Gastrocnemius medialis (tissue), 4 donors: ENCODE measurements around the gene ZNF2. TPM values are rescaled to one million over a fixed set of nuclear protein-coding genes. Genes with fewer than 3 reads are reported as not detected.
"Not testable (repeated sequence)": the region's sequence is repeated elsewhere in the genome, so short reads cannot be mapped to it uniquely, and the experiment has no call there.

Experiments
- ATAC-seq, 2 donors: fragments of 150-250 bp; one replicate each; pipeline ENCODE4 v1.9.1; 2016
- DNase-seq, 2 donors: peaks; one replicate each; pipeline ENCODE4 v3.0.0-alpha.2; 2019
- H3K27ac ChIP-seq, 4 donors: fragments of 200-600 bp; sonication (generic); 1 replicate in 1 of 4; 2 replicates in 3 of 4; pipeline ENCODE4 v1.5.1; 2016 to 2018; ENCODE audit warnings: mild to moderate bottlenecking in 2 of 4, moderate library complexity in 1 of 4
- H3K27me3 ChIP-seq, 3 donors: fragments of 200-600 bp; sonication (generic) in 2 of 3; 1 replicate in 1 of 3; 2 replicates in 2 of 3; pipeline versions ENCODE4 v1.5.1 to v1.6.0; 2016 to 2019; ENCODE audit warnings: mild to moderate bottlenecking in 1 of 3, moderate library complexity in 1 of 3
- H3K36me3 ChIP-seq, 2 donors: fragments of 200-600 bp; sonication (generic) in 1 of 2; one replicate each; pipeline ENCODE4 v1.5.1; 2017 to 2018
- H3K4me1 ChIP-seq, 2 donors: fragments of 200-600 bp; sonication (generic) in 1 of 2; one replicate each; pipeline ENCODE4 v1.5.1; 2016 to 2017; ENCODE audit warnings: mild to moderate bottlenecking in 2 of 2
- H3K4me3 ChIP-seq, 4 donors: fragments of 200-600 bp; sonication (generic) in 3 of 4; 1 replicate in 1 of 4; 2 replicates in 3 of 4; pipeline ENCODE4 v1.5.1; 2016 to 2019; ENCODE audit warnings: mild to moderate bottlenecking in 2 of 4
- H3K9me3 ChIP-seq, 3 donors: fragments of 200-600 bp; sonication (generic) in 2 of 3; 1 replicate in 1 of 3; 2 replicates in 2 of 3; pipeline ENCODE4 v1.5.1; 2016 to 2019
- CTCF ChIP-seq, 5 experiments: fragments of 450-650 bp in 3 of 5; fragments of 200-600 bp in 2 of 5; sonication (generic) in 2 of 5; IDR thresholded peaks in 4 of 5; conservative IDR thresholded peaks in 1 of 5; 1 replicate in 4 of 5; 2 replicates in 1 of 5; pipeline ENCODE4 v1.5.1; 2016 to 2019; ENCODE audit warnings: antibody characterized with exemption in 5 of 5, mild to moderate bottlenecking in 3 of 5, moderate library complexity in 3 of 5
- POLR2A ChIP-seq, 2 donors: fragments of 450-650 bp; IDR thresholded peaks; one replicate each; pipeline ENCODE4 v1.6.1; 2017; ENCODE audit warnings: antibody characterized with exemption in 2 of 2, mild to moderate bottlenecking in 2 of 2, moderate library complexity in 2 of 2
- in situ Hi-C, 4 donors: fragments of 200-750 bp; cut with MboI; loops; one replicate each; pipeline versions ENCODE4 v1.15.0 to v1.8.0; 2017; ENCODE audit warnings: low sequenced_read_pairs in 4 of 4
- intact Hi-C: fragments of 100-400 bp; cut with DNase I; formaldehyde crosslinking; loops from one replicate; pipeline ENCODE4 v1.15.1; 2023; ENCODE audit warnings: low total_unique reads
- total RNA-seq, 4 donors: library from RNA; depleted of rRNA; stranded (reverse); fragments of >200 nt; gene quantifications; one replicate each; pipeline versions ENCODE4 v1.1.0 to v1.2.3, GENCODE V29; 2016

ZNF2 gene
- total RNA-seq, 4 donors from 2014 or later: 2.4 to 3.6 (median 2.9) TPM

DNA sequence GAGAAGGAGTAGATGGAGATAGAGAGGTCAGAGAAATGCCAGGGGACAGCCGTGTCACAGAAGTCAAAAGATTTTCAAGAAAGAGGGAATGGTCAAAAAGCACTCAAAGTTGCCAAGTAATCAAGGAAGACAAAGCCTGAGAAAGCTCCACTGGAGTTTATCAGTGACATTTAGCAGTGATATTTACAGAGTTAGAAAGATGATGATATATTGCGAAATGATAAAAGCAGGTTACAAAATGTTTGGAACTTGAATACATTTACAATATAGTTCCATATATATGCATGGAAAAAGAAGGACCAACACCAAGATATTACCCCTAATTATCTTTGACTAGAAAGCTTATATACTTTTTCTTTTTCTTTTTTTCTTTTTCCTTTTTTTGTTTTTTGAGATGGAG lies 20.4 kb downstream of the ZNF2 start:
- no peak for TF ChIP-seq CTCF (IDR thresholded peaks at IDR 0.05 in 4 of 5, conservative IDR thresholded peaks at IDR 0.05 in 1 of 5)
- no peak overlapping the region for H3K4me3 ChIP-seq
- in situ Hi-C loops: no loop called here
- DNase-seq (no peak), ATAC-seq (no peak)
- H3K27me3 ChIP-seq: no peaks in the 10 kb centered on the region
- H3K9me3 ChIP-seq: no peaks in the 10 kb centered on the region
- H3K36me3 ChIP-seq: peaks cover 6 to 28% of the 10 kb centered on the region in 2 donors
- H3K4me1 ChIP-seq: no peaks in the 10 kb centered on the region
- H3K27ac ChIP-seq: no peak overlapping the region
- intact Hi-C loops: no loop called here

DNA sequence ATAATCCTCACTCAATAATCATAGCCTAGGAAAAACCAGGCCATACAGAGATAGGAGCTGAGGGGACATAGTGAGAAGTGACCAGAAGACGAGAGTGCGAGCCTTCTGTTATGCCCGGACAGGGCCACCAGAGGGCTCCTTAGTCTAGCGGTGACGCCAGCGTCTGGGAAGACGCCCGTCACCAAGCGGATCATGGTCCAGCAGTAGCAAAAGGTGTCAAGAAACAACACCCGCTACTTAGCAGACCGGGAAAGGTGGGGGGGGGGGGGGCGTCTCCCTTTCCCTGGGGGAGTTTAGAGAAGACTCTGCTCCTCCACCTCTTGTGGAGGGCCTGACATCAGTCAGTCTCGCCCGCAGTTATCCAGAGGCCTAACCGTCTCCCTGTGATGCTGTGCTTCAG lies 27.3 kb downstream of the ZNF2 start:
- TF ChIP-seq CTCF (IDR thresholded peaks at IDR 0.05 in 4 of 5, conservative IDR thresholded peaks at IDR 0.05 in 1 of 5): peak in 4 of 5 experiments; percentile 35 to 61 (median 45)
- in situ Hi-C loops, ATAC-seq, H3K27me3 ChIP-seq, H3K27ac ChIP-seq, H3K4me1 ChIP-seq, H3K4me3 ChIP-seq, H3K9me3 ChIP-seq, H3K36me3 ChIP-seq: not testable (repeated sequence)
- intact Hi-C loops: loop anchor here (2.0 kb wide), 2 partner anchors 14 to 122 kb away; partner anchors contain the start of gene ZNF892
- DNase-seq: peak; percentile 22 to 24

DNA sequence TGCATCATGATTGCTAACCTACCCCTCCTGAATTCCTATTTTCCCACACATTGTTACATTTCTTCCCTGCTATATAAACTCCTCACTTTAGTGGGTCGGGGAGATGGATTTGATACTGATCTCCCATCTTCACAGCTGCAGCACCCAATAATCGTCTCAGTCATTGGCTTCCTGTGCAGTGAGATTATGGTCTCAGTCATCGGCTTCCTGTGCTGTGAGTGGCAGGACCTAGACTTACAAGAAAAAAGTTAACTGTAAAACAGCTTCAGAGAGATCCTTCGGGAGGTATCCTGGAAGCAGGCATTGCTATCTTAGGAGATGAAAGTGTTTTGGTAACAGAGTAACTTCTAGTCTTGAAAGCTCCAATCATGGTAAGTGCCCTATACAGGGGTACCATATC lies 38.3 kb downstream of the ZNF2 start:
- Histone ChIP-seq H3K27ac (no peak overlapping the region), H3K36me3 (peaks cover 0 to 8% of the 10 kb centered on the region in 2 donors), H3K27me3 (no peaks in the 10 kb centered on the region), H3K4me3 (no peak overlapping the region), H3K4me1 (peaks cover 14 to 16% of the 10 kb centered on the region in 2 donors), H3K9me3 (no peaks in the 10 kb centered on the region)
- DNase-seq (no peak), ATAC-seq (no peak)
- in situ Hi-C loops (loop anchor here in 1 of 4 donors (10.0 kb wide), 1 partner anchor 79 kb away; the partner anchor contains the start of gene MRPS5), intact Hi-C loops (no loop called here)
- TF ChIP-seq CTCF (IDR thresholded peaks at IDR 0.05 in 4 of 5, conservative IDR thresholded peaks at IDR 0.05 in 1 of 5) (no peak), POLR2A (IDR thresholded peaks at IDR 0.05) (no peak)

DNA sequence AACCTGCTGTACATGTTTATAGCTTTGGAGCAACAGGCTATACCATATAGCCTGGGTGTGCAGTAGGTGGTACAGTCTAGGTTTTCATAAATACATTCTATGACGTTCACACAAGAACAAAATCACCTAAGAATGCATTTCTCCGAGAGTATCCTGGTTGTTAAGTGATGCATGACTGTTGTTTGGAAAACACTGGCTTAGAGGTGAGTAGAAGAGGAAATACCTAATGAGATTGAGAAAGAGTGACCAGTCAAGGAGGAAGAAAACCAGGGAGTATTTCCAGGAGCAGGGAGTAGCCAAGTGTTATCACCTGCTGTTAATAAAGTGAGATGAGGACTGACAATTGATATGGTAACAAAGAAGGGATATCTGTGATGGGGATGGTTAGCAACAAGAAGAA lies 38.8 kb downstream of the ZNF2 start:
- no peak for DNase-seq
- TF ChIP-seq CTCF (IDR thresholded peaks at IDR 0.05 in 4 of 5, conservative IDR thresholded peaks at IDR 0.05 in 1 of 5): no peak
- TF ChIP-seq POLR2A (IDR thresholded peaks at IDR 0.05): no peak
- intact Hi-C loops (no loop called here), in situ Hi-C loops (loop anchor here in 1 of 4 donors (10.0 kb wide), 1 partner anchor 80 kb away; the partner anchor contains the start of gene MRPS5)
- Histone ChIP-seq H3K4me3 (no peak overlapping the region), H3K36me3 (peaks cover 0 to 13% of the 10 kb centered on the region in 2 donors), H3K4me1 (peaks cover 14 to 16% of the 10 kb centered on the region in 2 donors), H3K27me3 (no peaks in the 10 kb centered on the region), H3K9me3 (no peaks in the 10 kb centered on the region), H3K27ac (no peak overlapping the region)
- ATAC-seq: no peak

DNA sequence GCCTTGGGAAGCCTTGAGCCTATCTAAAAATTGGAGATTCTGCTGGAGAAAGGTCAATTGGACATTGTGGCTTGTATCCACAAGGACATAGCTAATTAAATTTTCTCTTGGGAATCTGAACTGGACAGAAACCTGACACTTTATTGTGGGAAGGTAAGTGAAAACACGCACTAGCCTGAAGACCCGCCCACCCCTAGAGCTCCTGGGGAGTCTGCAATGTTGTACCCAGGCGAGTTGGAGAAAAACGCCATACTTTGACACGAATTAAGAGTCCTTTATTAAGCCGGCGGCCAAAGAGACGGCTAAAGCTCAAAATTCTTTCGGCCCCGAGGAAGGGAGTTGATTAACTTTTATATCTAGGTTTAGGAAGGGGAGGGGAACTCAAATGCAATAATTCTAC lies 40.5 kb downstream of the ZNF2 start:
- DNase-seq: no peak
- TF ChIP-seq CTCF (IDR thresholded peaks at IDR 0.05 in 4 of 5, conservative IDR thresholded peaks at IDR 0.05 in 1 of 5) (no peak), POLR2A (IDR thresholded peaks at IDR 0.05) (no peak)
- peaks cover 0 to 2% (median 0%) of the 10 kb centered on the region in 3 donors for H3K9me3 ChIP-seq
- intact Hi-C loops: loop anchor here (2.0 kb wide), 1 partner anchor 13 kb away; no protein-coding TSS in a partner anchor
- peak overlapping the region; percentile 62 to 79 (median 70) for H3K4me3 ChIP-seq
- peaks cover 14 to 16% of the 10 kb centered on the region in 2 donors for H3K4me1 ChIP-seq
- H3K27me3 ChIP-seq: no peaks in the 10 kb centered on the region
- H3K27ac ChIP-seq: peak overlapping the region in 2 of 4 donors; percentile 81 to 84
- H3K36me3 ChIP-seq: peaks cover 0 to 19% of the 10 kb centered on the region in 2 donors
- no peak for ATAC-seq
- in situ Hi-C loops: loop anchor here in 1 of 4 donors (5.0 to 10.0 kb wide), 2 partner anchors 39 to 81 kb away; partner anchors contain the start of genes MRPS5 and ZNF2
